GM12801 (cell line): ENCODE data around the gene GABRB2.

Source experiments
- TF ChIP-seq, protein P1 (sequence below): IDR thresholded peaks from one replicate; pipeline ENCODE4 v1.5.1; 2011; ENCODE audit warnings: control low read depth; ENCODE audit not compliant: insufficient read length; ENCODE audit errors: extremely low read depth

Gene GABRB2

DNA sequence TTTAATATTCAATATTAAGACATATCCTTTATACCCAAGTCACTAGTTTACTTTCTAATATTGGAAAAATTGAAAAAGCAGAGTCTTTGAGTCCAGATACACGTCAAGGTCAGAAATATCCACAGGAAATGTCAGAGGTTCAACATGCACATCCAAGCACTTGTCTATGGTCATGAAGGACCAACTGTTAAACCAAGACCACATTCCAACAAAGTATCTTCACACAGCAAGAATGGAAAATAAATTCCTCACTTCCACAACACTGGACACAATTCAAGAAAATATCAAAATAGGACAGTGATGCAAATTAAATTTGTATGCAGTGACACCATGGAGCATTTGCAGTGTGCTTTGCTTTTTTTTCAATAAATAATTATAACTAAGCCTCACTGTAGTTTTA, 142.5 kb downstream of the GABRB2 start:
- TF ChIP-seq, protein P1, sequence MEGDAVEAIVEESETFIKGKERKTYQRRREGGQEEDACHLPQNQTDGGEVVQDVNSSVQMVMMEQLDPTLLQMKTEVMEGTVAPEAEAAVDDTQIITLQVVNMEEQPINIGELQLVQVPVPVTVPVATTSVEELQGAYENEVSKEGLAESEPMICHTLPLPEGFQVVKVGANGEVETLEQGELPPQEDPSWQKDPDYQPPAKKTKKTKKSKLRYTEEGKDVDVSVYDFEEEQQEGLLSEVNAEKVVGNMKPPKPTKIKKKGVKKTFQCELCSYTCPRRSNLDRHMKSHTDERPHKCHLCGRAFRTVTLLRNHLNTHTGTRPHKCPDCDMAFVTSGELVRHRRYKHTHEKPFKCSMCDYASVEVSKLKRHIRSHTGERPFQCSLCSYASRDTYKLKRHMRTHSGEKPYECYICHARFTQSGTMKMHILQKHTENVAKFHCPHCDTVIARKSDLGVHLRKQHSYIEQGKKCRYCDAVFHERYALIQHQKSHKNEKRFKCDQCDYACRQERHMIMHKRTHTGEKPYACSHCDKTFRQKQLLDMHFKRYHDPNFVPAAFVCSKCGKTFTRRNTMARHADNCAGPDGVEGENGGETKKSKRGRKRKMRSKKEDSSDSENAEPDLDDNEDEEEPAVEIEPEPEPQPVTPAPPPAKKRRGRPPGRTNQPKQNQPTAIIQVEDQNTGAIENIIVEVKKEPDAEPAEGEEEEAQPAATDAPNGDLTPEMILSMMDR: no peak

DNA sequence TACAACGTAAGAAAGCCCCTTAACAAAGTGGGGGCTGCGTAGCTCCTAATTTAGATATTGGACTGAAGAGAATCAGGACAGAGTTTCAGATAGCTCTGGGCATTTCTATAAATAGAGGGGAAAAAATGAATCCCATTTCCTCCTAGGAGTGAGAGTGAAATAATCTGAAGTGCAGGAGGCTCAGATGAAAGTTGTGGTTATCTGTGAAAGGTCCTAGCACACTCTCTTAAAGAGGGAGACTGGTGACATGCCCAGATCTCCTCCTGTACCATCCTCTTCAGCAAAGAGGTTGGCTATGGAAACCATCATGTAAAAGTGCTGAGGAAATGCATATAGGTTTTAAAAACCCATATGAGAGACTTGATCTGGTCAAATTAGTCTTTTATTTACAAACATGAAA, 143.4 kb downstream of the GABRB2 start:
- TF ChIP-seq, protein P1: no peak

DNA sequence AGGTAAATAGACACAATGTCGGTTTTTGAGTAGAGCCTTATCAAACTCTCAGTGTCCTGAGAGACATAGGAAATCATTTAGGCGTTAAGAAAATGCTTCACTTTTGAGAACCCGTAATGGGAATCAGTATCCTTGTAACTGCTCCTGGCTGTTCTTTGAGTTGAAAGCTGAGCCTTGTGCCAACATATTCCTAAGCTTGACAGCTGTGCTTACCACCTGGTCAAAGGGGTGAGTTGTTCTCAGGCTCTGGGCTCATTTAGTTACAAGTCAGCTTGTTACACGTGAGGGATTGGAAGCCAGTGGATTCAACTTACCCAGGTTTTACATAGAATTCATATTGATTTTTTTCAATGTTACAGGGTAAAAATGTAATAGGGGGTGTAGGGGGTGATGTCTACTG, 145.9 kb downstream of the GABRB2 start:
- TF ChIP-seq, protein P1: no peak

DNA sequence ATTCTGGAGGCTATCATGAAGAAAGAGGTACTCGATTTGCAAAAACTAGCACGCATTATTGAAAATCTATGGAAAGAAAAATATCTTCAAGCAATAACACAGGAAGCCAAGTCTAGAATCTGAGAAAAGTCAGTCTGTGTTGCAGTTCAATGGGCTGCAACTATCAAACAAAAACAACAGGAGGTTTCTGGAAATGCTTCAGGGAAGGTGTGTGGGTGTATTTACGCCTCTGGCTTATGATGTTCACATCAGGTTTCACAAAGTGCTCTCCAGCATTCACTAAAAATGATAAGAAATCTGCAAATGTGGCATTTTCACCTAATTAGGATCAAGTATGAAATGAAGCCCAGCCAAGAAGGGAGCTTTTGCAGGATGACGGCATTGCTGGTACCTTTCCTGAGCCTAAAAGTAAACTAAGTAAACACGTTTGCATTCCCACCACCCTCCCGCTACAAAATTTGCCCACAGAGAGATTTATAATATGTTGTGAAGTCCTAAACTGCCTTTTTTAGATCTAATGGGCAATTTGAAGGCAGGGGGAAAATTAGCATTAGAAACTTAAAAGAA, 146.4 kb downstream of the GABRB2 start:
- TF ChIP-seq, protein P1: no peak

DNA sequence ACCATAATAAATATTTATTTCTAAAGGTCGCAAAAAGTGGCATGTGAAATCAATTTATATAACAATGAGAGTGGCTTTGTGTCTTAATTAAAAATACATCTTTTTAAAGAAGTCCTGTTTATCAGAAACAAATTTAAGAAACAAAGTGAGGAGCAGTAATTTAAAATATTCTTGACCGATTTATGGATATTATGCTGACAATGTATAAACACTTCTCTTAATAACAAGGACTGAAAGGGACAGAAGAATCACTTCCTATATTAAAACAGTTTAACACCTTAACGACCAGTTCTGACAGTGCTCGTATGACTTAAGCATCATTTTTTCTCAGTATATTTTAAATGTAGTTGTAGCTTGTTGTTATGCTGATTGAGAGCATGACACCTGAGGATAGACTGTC, 149.1 kb downstream of the GABRB2 start:
- TF ChIP-seq, protein P1: no peak

DNA sequence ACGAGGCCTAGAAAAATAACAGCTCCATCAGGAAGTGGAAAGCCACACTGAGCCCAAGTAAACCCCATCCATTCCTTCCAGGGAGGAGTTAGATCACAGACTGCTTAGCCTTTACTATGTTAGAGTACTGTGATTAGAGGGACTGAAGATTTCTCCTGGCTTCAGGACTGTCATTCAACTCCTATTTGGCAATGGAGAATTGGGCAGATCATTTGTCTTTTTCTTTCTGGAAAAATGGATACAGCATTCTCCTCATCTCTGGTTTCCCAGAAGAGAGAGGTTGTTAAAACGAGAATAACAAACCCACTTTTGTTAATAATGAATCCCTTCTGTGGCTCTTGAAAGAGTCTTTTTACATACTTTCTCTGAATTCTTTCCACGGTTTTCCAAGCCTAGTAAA, 150.4 kb downstream of the GABRB2 start:
- TF ChIP-seq, protein P1: no peak

DNA sequence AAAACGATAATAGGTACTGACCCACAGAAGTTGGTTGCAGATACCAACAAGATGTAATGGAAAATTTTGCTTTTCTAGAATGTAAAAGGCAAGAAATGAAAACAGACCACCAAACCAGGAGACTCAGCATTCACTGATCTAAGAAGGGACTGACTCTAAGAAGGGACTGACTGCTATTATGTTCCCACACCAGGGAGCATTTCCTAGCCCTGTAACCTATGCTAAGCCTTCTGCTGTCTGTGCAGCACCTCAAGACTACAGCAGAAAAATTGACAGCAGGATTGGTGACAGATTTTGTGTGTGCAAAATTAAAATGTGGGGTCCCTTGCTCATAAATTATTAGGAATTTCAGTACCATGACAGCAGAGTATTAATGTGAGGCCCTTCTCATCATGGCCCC, 154.8 kb downstream of the GABRB2 start:
- TF ChIP-seq, protein P1: no peak
